Progenitor cell of endocrine pancreas (in vitro differentiated cells): ENCODE measurements around the gene DEK. TPM values are rescaled to one million over a fixed set of nuclear protein-coding genes. Genes with fewer than 3 reads are reported as not detected.

Experiments used
- DNase-seq: peaks from one replicate; pipeline ENCODE4 v3.0.0; 2021; ENCODE audit warnings: low spot score; ENCODE audit not compliant: unreplicated experiment
- H3K27ac Mint-ChIP-seq: 2 replicates; pipeline ENCODE4 v1.8.0; 2021; ENCODE audit warnings: mild to moderate bottlenecking, moderate library complexity, mixed read lengths
- H3K27me3 Mint-ChIP-seq: 2 replicates; pipeline ENCODE4 v1.8.0; 2021; ENCODE audit warnings: mixed read lengths
- H3K36me3 Mint-ChIP-seq: 2 replicates; pipeline ENCODE4 v1.8.0; 2022; ENCODE audit warnings: mixed read lengths; ENCODE audit not compliant: insufficient read depth
- H3K4me1 Mint-ChIP-seq: 2 replicates; pipeline ENCODE4 v1.8.0; 2021; ENCODE audit warnings: low read depth, mixed read lengths
- H3K4me3 Mint-ChIP-seq: 2 replicates; pipeline ENCODE4 v1.8.0; 2021; ENCODE audit warnings: low read depth, mild to moderate bottlenecking, moderate library complexity, mixed read lengths
- H3K9me3 Mint-ChIP-seq: 2 replicates; pipeline ENCODE4 v1.8.0; 2021; ENCODE audit warnings: low read depth, mixed read lengths
- CTCF ChIP-seq: fragments of 200-600 bp; sonication (generic); IDR thresholded peaks from one replicate; pipeline ENCODE4 v1.5.0; 2021; ENCODE audit warnings: antibody characterized with exemption, mild to moderate bottlenecking; ENCODE audit not compliant: unreplicated experiment
- total RNA-seq: library from RNA; stranded (reverse); gene quantifications from 2 replicates; pipeline ENCODE4 v1.2.1, GENCODE V29; 2021

DEK gene
- total RNA-seq, 1 donor from 2014 or later: 120 TPM

GRCh38 chr6:18221288-18221615 is 43.1 kb downstream of the DEK start:
- DNase-seq: no peak
- H3K27ac Mint-ChIP-seq: peak overlapping the region; percentile 59
- H3K27me3 Mint-ChIP-seq: no peaks in the 10 kb centered on the region
- peaks cover 5% of the 10 kb centered on the region for H3K4me1 Mint-ChIP-seq
- H3K36me3 Mint-ChIP-seq: peaks cover 35% of the 10 kb centered on the region
- H3K9me3 Mint-ChIP-seq: peaks cover 4% of the 10 kb centered on the region
- no peak for TF ChIP-seq CTCF
- no peak overlapping the region for H3K4me3 Mint-ChIP-seq

- no peak for DNase-seq
- Mint-ChIP-seq H3K27ac (peak overlapping the region; percentile 4), H3K9me3 (peaks cover 4% of the 10 kb centered on the region), H3K4me3 (no peak overlapping the region), H3K4me1 (peaks cover 5% of the 10 kb centered on the region), H3K36me3 (peaks cover 36% of the 10 kb centered on the region), H3K27me3 (no peaks in the 10 kb centered on the region)
- TF ChIP-seq CTCF: no peak
Observed at GRCh38 chr6:18219591-18219990, 44.7 kb downstream of the DEK start.

- H3K36me3 Mint-ChIP-seq: peaks cover 36% of the 10 kb centered on the region
- no peak overlapping the region for H3K4me3 Mint-ChIP-seq
- no peaks in the 10 kb centered on the region for H3K27me3 Mint-ChIP-seq
- H3K9me3 Mint-ChIP-seq: peaks cover 4% of the 10 kb centered on the region
- H3K4me1 Mint-ChIP-seq: peaks cover 5% of the 10 kb centered on the region
- DNase-seq: no peak
- no peak overlapping the region for H3K27ac Mint-ChIP-seq
- TF ChIP-seq CTCF: no peak
Observed at GRCh38 chr6:18218233-18218632, 46.1 kb downstream of the DEK start.

GRCh38 chr6:18216411-18216810 is 47.9 kb downstream of the DEK start:
- TF ChIP-seq CTCF: no peak
- Mint-ChIP-seq H3K4me1 (peaks cover 5% of the 10 kb centered on the region), H3K27me3 (no peaks in the 10 kb centered on the region), H3K36me3 (peaks cover 33% of the 10 kb centered on the region), H3K27ac (no peak overlapping the region), H3K4me3 (no peak overlapping the region), H3K9me3 (peaks cover 4% of the 10 kb centered on the region)
- DNase-seq: no peak

- H3K9me3 Mint-ChIP-seq: no peaks in the 10 kb centered on the region
- peaks cover 1% of the 10 kb centered on the region for H3K4me1 Mint-ChIP-seq
- DNase-seq: no peak
- H3K27me3 Mint-ChIP-seq: no peaks in the 10 kb centered on the region
- H3K4me3 Mint-ChIP-seq: no peak overlapping the region
- TF ChIP-seq CTCF: no peak
- H3K27ac Mint-ChIP-seq: no peak overlapping the region
- H3K36me3 Mint-ChIP-seq: peaks cover 28% of the 10 kb centered on the region
Observed at GRCh38 chr6:18215436-18215835, 48.9 kb downstream of the DEK start.
